Measurements from ENCODE around the gene BLM.

The BLM gene

DNA sequence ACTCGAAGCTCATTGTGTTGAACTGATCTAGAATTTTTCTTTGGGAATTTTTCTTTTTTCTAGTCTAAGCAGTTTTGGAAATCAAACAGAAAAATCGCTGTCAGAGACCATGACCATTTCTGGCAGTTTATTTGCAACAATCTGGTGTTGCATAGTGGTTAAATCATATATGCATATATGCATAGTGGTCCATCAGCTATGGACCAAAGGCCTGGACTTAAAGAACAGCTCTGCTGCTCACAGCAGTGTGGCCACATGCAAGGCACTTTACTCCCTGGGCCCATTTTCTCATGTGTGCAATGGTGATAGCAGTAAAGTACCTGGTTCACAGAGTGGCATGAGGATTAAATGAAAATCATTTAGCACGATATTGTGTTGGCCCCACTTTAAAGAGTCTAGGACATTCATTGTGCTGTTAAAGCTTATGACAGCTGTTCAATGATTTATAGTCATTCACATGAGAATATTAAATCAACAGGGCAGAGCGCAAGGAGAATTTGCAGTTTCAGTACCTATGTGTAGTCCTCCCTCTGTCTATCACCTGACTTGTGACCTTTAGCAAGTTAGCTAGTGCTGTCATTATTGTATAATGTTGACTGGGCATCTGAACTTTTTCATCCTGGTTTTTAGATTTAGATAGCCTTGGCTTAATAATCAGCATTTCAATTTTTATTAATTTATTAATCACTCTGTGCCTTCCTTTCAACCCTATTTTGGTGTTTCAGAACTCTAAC lies 46.4 kb downstream of the BLM start:
- TF ChIP-seq, protein P1, sequence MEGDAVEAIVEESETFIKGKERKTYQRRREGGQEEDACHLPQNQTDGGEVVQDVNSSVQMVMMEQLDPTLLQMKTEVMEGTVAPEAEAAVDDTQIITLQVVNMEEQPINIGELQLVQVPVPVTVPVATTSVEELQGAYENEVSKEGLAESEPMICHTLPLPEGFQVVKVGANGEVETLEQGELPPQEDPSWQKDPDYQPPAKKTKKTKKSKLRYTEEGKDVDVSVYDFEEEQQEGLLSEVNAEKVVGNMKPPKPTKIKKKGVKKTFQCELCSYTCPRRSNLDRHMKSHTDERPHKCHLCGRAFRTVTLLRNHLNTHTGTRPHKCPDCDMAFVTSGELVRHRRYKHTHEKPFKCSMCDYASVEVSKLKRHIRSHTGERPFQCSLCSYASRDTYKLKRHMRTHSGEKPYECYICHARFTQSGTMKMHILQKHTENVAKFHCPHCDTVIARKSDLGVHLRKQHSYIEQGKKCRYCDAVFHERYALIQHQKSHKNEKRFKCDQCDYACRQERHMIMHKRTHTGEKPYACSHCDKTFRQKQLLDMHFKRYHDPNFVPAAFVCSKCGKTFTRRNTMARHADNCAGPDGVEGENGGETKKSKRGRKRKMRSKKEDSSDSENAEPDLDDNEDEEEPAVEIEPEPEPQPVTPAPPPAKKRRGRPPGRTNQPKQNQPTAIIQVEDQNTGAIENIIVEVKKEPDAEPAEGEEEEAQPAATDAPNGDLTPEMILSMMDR (IDR thresholded peaks at IDR 0.05; ENCODE audit: insufficient read depth, low read depth, low read length, missing control alignments): no peak
- H3K4me3 ChIP-seq (ENCODE audit: low read length): no peak overlapping the region
- no peak for DNase-seq (ENCODE audit: low read depth)

- DNase-seq (ENCODE audit: low read depth): no peak
- no peak overlapping the region for H3K4me3 ChIP-seq (ENCODE audit: low read length)
- TF ChIP-seq, protein P1 (IDR thresholded peaks at IDR 0.05; ENCODE audit: insufficient read depth, low read depth, low read length, missing control alignments): no peak
These were observed 48.4 kb downstream of the BLM start for GRCh38 chr15:90765531-90765930.

DNA sequence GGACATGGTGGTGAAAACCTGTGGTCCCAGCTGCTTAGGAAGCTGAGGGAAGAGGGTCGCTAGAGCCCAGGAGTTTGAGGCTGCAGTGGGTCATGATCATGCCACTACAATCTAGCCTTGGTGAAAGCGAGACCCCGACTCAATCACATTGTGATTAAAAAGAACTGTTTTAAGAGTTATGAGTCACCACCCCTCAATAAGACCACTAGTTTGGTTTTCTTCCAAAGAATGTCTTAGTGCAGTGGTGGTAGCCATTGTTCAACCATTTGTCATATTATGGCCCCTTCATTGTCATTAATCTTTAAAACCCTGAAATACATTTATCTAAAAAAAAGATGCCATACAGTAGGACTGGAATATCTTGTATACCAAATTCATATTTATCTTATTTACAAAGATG lies 48.8 kb downstream of the BLM start:
- no peak overlapping the region for H3K4me3 ChIP-seq (ENCODE audit: low read length)
- DNase-seq (ENCODE audit: low read depth): no peak
- TF ChIP-seq, protein P1 (IDR thresholded peaks at IDR 0.05; ENCODE audit: insufficient read depth, low read depth, low read length, missing control alignments): no peak

GRCh38 chr15:90769375-90769774 lies 52.2 kb downstream of the BLM start:
- TF ChIP-seq, protein P1 (IDR thresholded peaks at IDR 0.05; ENCODE audit: insufficient read depth, low read depth, low read length, missing control alignments): no peak
- peak; percentile 67 for DNase-seq (ENCODE audit: low read depth)
- H3K4me3 ChIP-seq (ENCODE audit: low read length): no peak overlapping the region

GRCh38 chr15:90773485-90773884 lies 56.3 kb downstream of the BLM start:
- TF ChIP-seq, protein P1 (IDR thresholded peaks at IDR 0.05; ENCODE audit: insufficient read depth, low read depth, low read length, missing control alignments): no peak
- DNase-seq (ENCODE audit: low read depth): no peak
- no peak overlapping the region for H3K4me3 ChIP-seq (ENCODE audit: low read length)

DNA sequence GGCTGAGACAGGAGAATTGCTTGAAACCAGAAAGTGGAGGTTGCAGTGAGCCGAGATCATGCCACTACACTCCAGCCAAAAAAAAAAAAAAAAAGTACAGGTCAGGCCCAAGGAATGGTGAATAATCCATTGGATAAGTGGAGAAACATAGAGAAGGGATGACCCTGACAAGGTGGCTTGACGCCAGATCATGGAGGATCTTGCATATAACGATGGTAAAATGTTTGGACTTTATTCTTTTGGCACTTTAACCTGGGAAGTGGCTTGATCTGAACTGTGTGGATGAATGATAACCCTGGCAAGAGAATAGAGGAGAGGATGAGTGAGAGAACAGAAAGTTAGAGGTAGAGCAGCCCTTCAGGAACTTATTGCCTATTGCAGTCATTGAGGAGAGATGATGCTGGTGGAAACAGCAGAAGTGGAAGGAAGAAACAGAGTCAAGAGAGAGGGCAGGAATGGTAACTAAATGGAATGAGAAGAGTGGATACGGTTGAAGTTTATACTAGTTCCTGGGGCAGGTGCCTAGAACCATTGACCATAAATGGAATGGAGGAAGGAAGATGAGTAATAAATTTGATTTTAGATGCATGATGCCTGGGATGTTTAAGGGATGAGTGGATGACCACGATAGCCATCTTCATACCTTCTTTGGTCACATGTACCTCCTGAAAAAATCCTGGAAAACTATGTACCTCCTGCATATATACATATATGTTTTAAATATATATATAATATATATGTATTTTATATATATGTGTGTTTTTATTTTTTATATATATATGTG lies 57.8 kb downstream of the BLM start:
- no peak overlapping the region for H3K4me3 ChIP-seq (ENCODE audit: low read length)
- TF ChIP-seq, protein P1 (IDR thresholded peaks at IDR 0.05; ENCODE audit: insufficient read depth, low read depth, low read length, missing control alignments): no peak
- peak; percentile 70 for DNase-seq (ENCODE audit: low read depth)
